CD4-positive, CD25-positive, alpha-beta regulatory T cell (primary cell): Measurements from ENCODE around the gene CD300H. TPM values are rescaled to one million over a fixed set of nuclear protein-coding genes. Genes with fewer than 3 reads are reported as not detected.

Experiments used
- ATAC-seq, 2 donors: fragments of 150-1000 bp; cut with Tn5 transposase; one replicate each; pipeline ENCODE4 v1.10.0; 2021; ENCODE audit warnings: low read depth in 2 of 2, moderate number of reproducible peaks in 2 of 2, moderate library complexity in 1 of 2
- DNase-seq, 3 donors: peaks; one replicate each; pipeline versions ENCODE4 v3.0.0 to v3.0.0-alpha.2; 2012 to 2022; ENCODE audit warnings: mixed read lengths in 1 of 3
- H3K27ac ChIP-seq: one replicate; pipeline ENCODE4 v1.7.0; 2013; ENCODE audit warnings: mild to moderate bottlenecking, low read length; ENCODE audit not compliant: insufficient read depth, poor library complexity, severe bottlenecking
- H3K27me3 ChIP-seq: one replicate; pipeline ENCODE4 v1.7.0; 2013; ENCODE audit warnings: low read length; ENCODE audit not compliant: control insufficient read depth, insufficient read depth
- H3K36me3 ChIP-seq: one replicate; pipeline ENCODE4 v1.7.0; 2013; ENCODE audit warnings: mild to moderate bottlenecking, low read length, moderate library complexity; ENCODE audit not compliant: control insufficient read depth, insufficient read depth
- H3K4me1 ChIP-seq: 2 replicates; pipeline ENCODE4 v1.7.0; 2013; ENCODE audit warnings: mild to moderate bottlenecking, low read length; ENCODE audit not compliant: insufficient read depth, control insufficient read depth, poor library complexity, severe bottlenecking
- H3K4me3 ChIP-seq: one replicate; pipeline ENCODE4 v1.7.0; 2013; ENCODE audit warnings: low read depth, mild to moderate bottlenecking, low read length, moderate library complexity
- H3K9me3 ChIP-seq, 2 experiments: 1 replicate in 1 of 2; 2 replicates in 1 of 2; pipeline ENCODE4 v1.7.0; 2013; ENCODE audit warnings: low read length in 2 of 2, mild to moderate bottlenecking in 1 of 2, moderate library complexity in 1 of 2; ENCODE audit not compliant: control insufficient read depth in 2 of 2
- H3K27ac Mint-ChIP-seq, 3 donors: one replicate each; pipeline ENCODE4 v1.8.0; 2020 to 2022; ENCODE audit warnings: mild to moderate bottlenecking in 3 of 3, mixed read lengths in 3 of 3, moderate library complexity in 2 of 3
- H3K27me3 Mint-ChIP-seq: one replicate; pipeline ENCODE4 v1.8.0; 2022; ENCODE audit warnings: mild to moderate bottlenecking, mixed read lengths
- H3K36me3 Mint-ChIP-seq: one replicate; pipeline ENCODE4 v1.8.0; 2020; ENCODE audit warnings: mixed read lengths
- H3K4me1 Mint-ChIP-seq, 4 donors: one replicate each; pipeline ENCODE4 v1.8.0; 2020 to 2022; ENCODE audit warnings: mixed read lengths in 4 of 4, mild to moderate bottlenecking in 1 of 4
- H3K4me3 Mint-ChIP-seq, 4 donors: one replicate each; pipeline ENCODE4 v1.8.0; 2020 to 2022; ENCODE audit warnings: mild to moderate bottlenecking in 4 of 4, mixed read lengths in 4 of 4, moderate library complexity in 3 of 4
- H3K9me3 Mint-ChIP-seq, 7 donors: one replicate each; pipeline ENCODE4 v1.8.0; 2020 to 2022; ENCODE audit warnings: mixed read lengths in 7 of 7, mild to moderate bottlenecking in 3 of 7, moderate library complexity in 2 of 7
- polyA plus RNA-seq, 4 donors: library from polyadenylated mRNA; unstranded; fragments of 300-500 nt; fragmentation: Illumina TruSeq; gene quantifications; one replicate each; pipeline ENCODE4 v1.2.3, GENCODE V29; 2021
- total RNA-seq: library from RNA; stranded (reverse); gene quantifications from one replicate; pipeline ENCODE4 v1.2.3, GENCODE V29; 2022

CD300H gene
- total and polyA plus RNA-seq, 5 donors from 2014 or later, result 0.37 TPM; not detected in 4

- Mint-ChIP-seq H3K27ac (peak overlapping the region in 1 of 3 donors; percentile 30), H3K36me3 (no peaks in the 10 kb centered on the region), H3K27me3 (peaks cover 22% of the 10 kb centered on the region), H3K4me1 (peaks cover 0 to 7% (median 6%) of the 10 kb centered on the region in 4 donors), H3K9me3 (no peaks in the 10 kb centered on the region), H3K4me3 (no peak overlapping the region)
- no peaks in the 10 kb centered on the region for H3K9me3 ChIP-seq
- H3K27ac ChIP-seq, result no peak overlapping the region
- peaks cover 5% of the 10 kb centered on the region for H3K4me1 ChIP-seq
- ATAC-seq (peak in 1 of 2 donors; percentile 42), DNase-seq (peak in 1 of 3 donors; percentile 45)
- no peak overlapping the region for H3K4me3 ChIP-seq
- H3K27me3 ChIP-seq, result peaks cover 7% of the 10 kb centered on the region
- no peaks in the 10 kb centered on the region for H3K36me3 ChIP-seq
Measured at GRCh38 chr17:74598346-74599022, 31.2 kb upstream of the CD300H start.

DNA sequence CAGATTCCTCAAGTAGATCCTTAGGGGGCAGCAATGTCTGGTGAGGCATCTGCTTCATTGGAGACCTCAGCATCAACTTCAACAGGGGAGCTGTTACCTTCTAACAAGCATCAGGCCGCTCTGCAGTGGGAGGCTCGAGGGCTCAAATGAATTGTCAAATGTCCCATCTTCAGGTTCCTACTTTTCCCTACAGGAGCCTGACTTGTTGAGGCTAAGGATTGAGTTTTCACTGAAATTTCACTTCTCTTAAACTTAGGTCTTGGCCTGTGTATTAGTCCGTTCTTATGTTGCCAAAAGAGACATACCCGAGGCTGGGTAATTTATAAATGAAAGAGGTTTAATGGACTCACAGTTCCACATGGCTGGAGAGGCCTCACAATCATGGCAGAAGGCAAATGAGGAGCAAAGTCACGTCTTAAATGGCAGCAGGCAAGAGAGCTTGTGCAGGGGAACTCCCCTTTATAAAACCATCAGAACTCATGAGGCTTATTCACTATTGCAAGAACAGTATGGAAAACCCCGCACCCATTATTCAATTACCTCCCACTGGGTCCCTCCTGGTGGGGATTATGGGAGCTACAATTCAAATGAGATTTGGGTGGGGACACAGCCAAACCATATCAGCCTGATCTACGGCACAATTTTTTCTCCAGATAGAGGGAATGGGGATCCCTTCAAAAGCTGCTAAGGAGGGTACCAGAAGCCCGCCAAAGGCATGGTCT lies 29.9 kb upstream of the CD300H start:
- DNase-seq, result no peak
- no peaks in the 10 kb centered on the region for H3K9me3 ChIP-seq
- no peak overlapping the region for H3K27ac ChIP-seq
- Mint-ChIP-seq H3K27me3 (peaks cover 33% of the 10 kb centered on the region), H3K36me3 (no peaks in the 10 kb centered on the region), H3K9me3 (peaks cover 0 to 4% (median 0%) of the 10 kb centered on the region in 7 donors), H3K27ac (no peak overlapping the region), H3K4me1 (peaks cover 0 to 10% (median 7%) of the 10 kb centered on the region in 4 donors), H3K4me3 (no peak overlapping the region)
- ATAC-seq, result no peak
- H3K36me3 ChIP-seq, result no peaks in the 10 kb centered on the region
- peaks cover 5% of the 10 kb centered on the region for H3K4me1 ChIP-seq
- H3K4me3 ChIP-seq, result no peak overlapping the region
- H3K27me3 ChIP-seq, result peaks cover 6% of the 10 kb centered on the region

GRCh38 chr17:74595037-74595750 lies 27.9 kb upstream of the CD300H start:
- Mint-ChIP-seq H3K4me3 (no peak overlapping the region), H3K36me3 (no peaks in the 10 kb centered on the region), H3K9me3 (peaks cover 0 to 4% (median 0%) of the 10 kb centered on the region in 7 donors), H3K27ac (peak overlapping the region in 1 of 3 donors; percentile 20), H3K4me1 (peaks cover 0 to 14% (median 7%) of the 10 kb centered on the region in 4 donors), H3K27me3 (peaks cover 27% of the 10 kb centered on the region)
- Histone ChIP-seq H3K4me1 (peaks cover 5% of the 10 kb centered on the region), H3K4me3 (no peak overlapping the region), H3K36me3 (no peaks in the 10 kb centered on the region), H3K9me3 (no peaks in the 10 kb centered on the region), H3K27me3 (peaks cover 8% of the 10 kb centered on the region), H3K27ac (no peak overlapping the region)
- ATAC-seq (no peak), DNase-seq (no peak)

- Mint-ChIP-seq H3K4me3 (peak within 1 kb of the TSS in 1 of 4 donors; percentile 19), H3K27me3 (peaks cover 20% of the 10 kb centered on the region), H3K27ac (no peak within 1 kb of the TSS), H3K36me3 (no peaks in the 10 kb centered on the region), H3K9me3 (peaks cover 0 to 4% (median 0%) of the 10 kb centered on the region in 7 donors), H3K4me1 (peaks cover 0 to 7% (median 1%) of the 10 kb centered on the region in 4 donors)
- Histone ChIP-seq H3K27ac (no peak within 1 kb of the TSS), H3K27me3 (peaks cover 8% of the 10 kb centered on the region), H3K36me3 (no peaks in the 10 kb centered on the region), H3K4me3 (no peak within 1 kb of the TSS), H3K9me3 (no peaks in the 10 kb centered on the region), H3K4me1 (no peaks in the 10 kb centered on the region)
- DNase-seq, result peak in 1 of 3 donors; percentile 74
- ATAC-seq, result no peak
Measured at GRCh38 chr17:74592087-74592990, 25.0 kb upstream of the CD300H start, which contains the start of gene CD300LD. Gene CD300LD (minus strand): TSS chr17:74592283. CDS start chr17:74592202, 81 bp downstream.

DNA sequence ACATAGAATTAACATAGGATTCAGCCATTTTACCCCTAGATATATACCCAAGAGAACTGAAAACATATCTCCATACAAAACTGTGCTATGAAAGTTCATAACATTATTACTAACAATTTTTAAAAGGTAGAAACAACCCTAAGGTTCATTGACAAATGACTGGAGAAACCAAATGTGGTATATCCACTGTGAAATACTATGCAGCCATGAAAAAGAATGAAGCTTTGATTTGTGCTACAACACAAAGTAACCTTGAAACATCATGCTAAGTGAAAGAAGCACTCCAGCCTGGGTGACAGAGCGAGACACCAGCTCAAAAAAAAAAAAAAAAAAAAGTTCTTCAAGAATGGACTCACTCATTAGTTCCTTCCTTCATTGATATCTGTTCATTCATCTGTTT lies 24.2 kb upstream of the CD300H start:
- no peak overlapping the region for H3K4me3 Mint-ChIP-seq
- Histone ChIP-seq H3K27ac (no peak overlapping the region), H3K36me3 (no peaks in the 10 kb centered on the region), H3K9me3 (no peaks in the 10 kb centered on the region), H3K4me3 (no peak overlapping the region), H3K27me3 (peaks cover 6% of the 10 kb centered on the region), H3K4me1 (no peaks in the 10 kb centered on the region)
- H3K27me3 Mint-ChIP-seq, result peaks cover 19% of the 10 kb centered on the region
- peaks cover 0 to 4% (median 0%) of the 10 kb centered on the region in 7 donors for H3K9me3 Mint-ChIP-seq
- peaks cover 0 to 7% (median 1%) of the 10 kb centered on the region in 4 donors for H3K4me1 Mint-ChIP-seq
- no peak overlapping the region for H3K27ac Mint-ChIP-seq
- no peaks in the 10 kb centered on the region for H3K36me3 Mint-ChIP-seq
- DNase-seq (no peak), ATAC-seq (no peak)

DNA sequence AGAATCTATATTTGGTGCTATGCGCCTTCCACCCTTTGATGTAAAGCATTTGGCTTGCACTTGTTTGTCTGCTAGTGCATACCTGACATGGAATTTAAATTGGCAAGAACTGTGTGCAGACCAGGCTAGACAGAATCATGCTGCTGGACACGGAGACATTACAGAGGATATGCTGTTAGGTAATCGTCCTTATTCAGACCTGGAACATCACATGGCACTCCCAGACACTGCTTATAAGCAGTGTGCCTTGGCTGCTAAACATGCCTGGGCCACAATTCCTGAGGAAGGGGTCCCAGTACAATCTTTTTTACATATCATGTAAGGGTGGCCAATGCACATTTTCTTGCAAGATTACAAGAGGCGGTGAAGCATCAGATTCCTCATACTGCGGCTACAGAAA lies 18.4 kb upstream of the CD300H start:
- no peaks in the 10 kb centered on the region for H3K4me1 ChIP-seq
- Mint-ChIP-seq H3K9me3 (peaks cover 0 to 5% (median 0%) of the 10 kb centered on the region in 7 donors), H3K4me1 (no peaks in the 10 kb centered on the region), H3K4me3 (no peak overlapping the region), H3K36me3 (no peaks in the 10 kb centered on the region), H3K27me3 (peaks cover 7% of the 10 kb centered on the region), H3K27ac (no peak overlapping the region)
- H3K9me3 ChIP-seq, result peaks cover 0 to 4% of the 10 kb centered on the region in 2 experiments
- no peak for DNase-seq
- H3K36me3 ChIP-seq, result no peaks in the 10 kb centered on the region
- no peak overlapping the region for H3K4me3 ChIP-seq
- ATAC-seq, result no peak
- no peak overlapping the region for H3K27ac ChIP-seq
- no peaks in the 10 kb centered on the region for H3K27me3 ChIP-seq
